Psoas muscle (tissue), 8 donors: ENCODE results near the gene HOXA6. TPM values are rescaled to one million over a fixed set of nuclear protein-coding genes. Genes with fewer than 3 reads are reported as not detected.
A peak's percentile ranks its signal among the peaks of the same experiment; 100 is the strongest.

Experiments
- ATAC-seq, 4 donors: fragments of 200-7000 bp; cut with Tn5 transposase; one replicate each; pipeline ENCODE4 v1.9.1; 2020; ENCODE audit warnings: moderate library complexity in 3 of 4, mild to moderate bottlenecking in 2 of 4
- DNase-seq, 2 donors: peaks; one replicate each; pipeline ENCODE4 v3.0.0-alpha.2; 2020
- H3K27ac ChIP-seq: fragments of 200-600 bp; one replicate; pipeline ENCODE4 v1.8.0; 2022
- H3K27me3 ChIP-seq, 3 donors: fragments of 200-600 bp in 1 of 3; one replicate each; pipeline versions ENCODE4 v1.6.1 to v1.8.0; 2013 to 2022; ENCODE audit warnings: low read length in 2 of 3, mild to moderate bottlenecking in 2 of 3, moderate library complexity in 1 of 3; ENCODE audit not compliant: insufficient read depth in 3 of 3
- H3K36me3 ChIP-seq, 2 donors: fragments of 200-600 bp in 1 of 2; one replicate each; pipeline versions ENCODE4 v1.6.1 to v1.8.0; 2013 to 2022; ENCODE audit warnings: low read depth in 1 of 2, mild to moderate bottlenecking in 1 of 2, moderate library complexity in 1 of 2; ENCODE audit not compliant: insufficient read depth in 1 of 2
- H3K4me1 ChIP-seq: fragments of 200-600 bp; one replicate; pipeline ENCODE4 v1.8.0; 2022
- H3K4me3 ChIP-seq: fragments of 200-600 bp; one replicate; pipeline ENCODE4 v1.8.0; 2022; ENCODE audit warnings: mild to moderate bottlenecking
- H3K9me3 ChIP-seq: fragments of 200-600 bp; one replicate; pipeline ENCODE4 v1.8.0; 2022
- CTCF ChIP-seq: fragments of 200-600 bp; IDR thresholded peaks from one replicate; pipeline ENCODE4 v1.8.0; 2022; ENCODE audit warnings: antibody characterized with exemption
- WGBS, 3 donors: extraction: QIAGEN DNeasy Blood & Tissue Kit; methylation state at CpG; one replicate each; pipeline versions ENCODE4 v1.1.6 to v1.1.7; 2013; 5-methylcytosine and 5-hydroxymethylcytosine counted together
- intact Hi-C, 2 donors: fragments of 100-400 bp; cut with DNase I; formaldehyde crosslinking; loops; one replicate each; pipeline versions ENCODE4 v1.11.0 to v1.14.2; 2022
- polyA plus RNA-seq, 3 donors: library from polyadenylated mRNA; stranded (reverse); fragments of 200-250 nt; gene quantifications; one replicate each; pipeline ENCODE4 v1.2.3, GENCODE V29; 2013
- total RNA-seq, 4 donors: library from RNA; stranded (reverse); fragmentation: NEBNext Ultra II Directional in 2 of 4; extraction: Animal tissue kit (Norgen Biotek cat#: 25700) in 2 of 4; gene quantifications; one replicate each; pipeline versions ENCODE4 v1.2.1 to v1.2.4, GENCODE V29; 2021 to 2023
- donor health status: healthy with polysubstance abuse.
- donor health status: DM: no; HTN: no; CAD: no; lungs with moderate emphysema.
- donor health status: Bipolar disorder and iron deficiency.
- donor health status: healthy.
- donor health status: DM: yes; HTN: yes; CAD: no.
- donor health status: DM: no; HTN: no; CAD: no.
- donor health status: DM: no; HTN: no; CAD: no.
- donor health status: DM: yes; HTN: yes; CAD: no.

The HOXA6 gene
- total and polyA plus RNA-seq, 7 donors: 0.64 to 3.7 (median 2.9) TPM

DNA sequence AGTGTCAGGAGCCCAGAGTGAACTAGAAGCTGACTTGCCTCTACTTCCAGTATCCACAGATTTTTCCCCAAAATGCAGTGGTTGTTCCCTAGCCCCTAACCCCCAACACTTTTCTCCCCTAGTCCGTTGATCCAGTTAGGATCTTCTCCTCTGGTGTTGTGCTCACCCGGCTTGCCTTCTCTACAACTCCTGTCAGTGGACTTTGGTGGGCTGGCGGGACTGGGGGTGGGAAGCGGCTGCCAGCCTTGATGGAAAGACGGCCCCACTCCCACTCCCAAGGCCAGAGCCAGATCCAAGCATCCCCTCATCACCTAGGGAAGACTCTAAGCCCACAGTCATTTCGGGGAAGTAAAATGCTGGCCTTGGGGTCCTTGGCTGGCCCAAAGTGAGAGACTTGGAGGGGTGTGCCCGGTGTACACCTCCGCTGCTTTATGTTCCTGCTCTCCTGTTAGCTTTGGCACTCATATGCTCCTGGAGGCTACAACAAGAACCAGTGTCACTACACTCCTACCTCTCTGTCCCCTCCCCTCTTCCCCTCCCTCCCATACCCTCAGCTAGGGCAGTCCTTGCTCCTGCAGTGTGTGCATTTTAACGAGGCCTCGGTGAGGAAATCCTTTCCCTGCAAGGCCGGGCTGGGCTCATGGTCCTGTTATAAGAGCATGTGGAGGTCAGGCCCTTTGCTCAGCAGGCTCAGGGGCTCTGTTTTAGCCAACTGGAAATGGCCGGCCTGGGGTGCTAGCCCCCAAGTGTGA is 27.5 kb upstream of the HOXA6 start:
- Histone ChIP-seq H3K27ac (peak overlapping the region; percentile 92), H3K36me3 (no peaks in the 10 kb centered on the region), H3K4me3 (peak overlapping the region; percentile 79), H3K27me3 (peaks cover 0 to 4% (median 0%) of the 10 kb centered on the region in 3 donors), H3K4me1 (peaks cover 23% of the 10 kb centered on the region), H3K9me3 (no peaks in the 10 kb centered on the region)
- peak in 1 of 2 donors; percentile 61 for DNase-seq
- no peak for TF ChIP-seq CTCF
- ATAC-seq: peak in 3 of 4 donors; percentile 19 to 28 (median 22)
- intact Hi-C loops: no loop called here
- 54 to 75% (median 70%) methylated on average over 12 of the region's 12 CpGs for WGBS, 3 donors

- no peaks in the 10 kb centered on the region for H3K9me3 ChIP-seq
- H3K4me3 ChIP-seq: peak within 1 kb of the TSS; percentile 79
- H3K36me3 ChIP-seq: no peaks in the 10 kb centered on the region
- intact Hi-C loops: loop anchor here in 1 of 2 donors (2.0 kb wide), 1 partner anchor 1317 kb away; no protein-coding TSS in a partner anchor
- ATAC-seq (peak in 3 of 4 donors; percentile 8 to 15 (median 14)), DNase-seq (peak in 1 of 2 donors; percentile 70)
- 7 to 12% (median 12%) methylated on average over 67 to 82 of the region's 82 CpGs for WGBS, 3 donors
- peak within 1 kb of the TSS; percentile 92 for H3K27ac ChIP-seq
- TF ChIP-seq CTCF: no peak
- H3K27me3 ChIP-seq: no peaks in the 10 kb centered on the region
- peaks cover 19% of the 10 kb centered on the region for H3K4me1 ChIP-seq
Measured at GRCh38 chr7:27173956-27174873, 26.6 kb upstream of the HOXA6 start, which contains the start of gene HOXA10. Gene HOXA10 (minus strand): TSS chr7:27174320. CDS start chr7:27174306, 14 bp downstream.

DNA sequence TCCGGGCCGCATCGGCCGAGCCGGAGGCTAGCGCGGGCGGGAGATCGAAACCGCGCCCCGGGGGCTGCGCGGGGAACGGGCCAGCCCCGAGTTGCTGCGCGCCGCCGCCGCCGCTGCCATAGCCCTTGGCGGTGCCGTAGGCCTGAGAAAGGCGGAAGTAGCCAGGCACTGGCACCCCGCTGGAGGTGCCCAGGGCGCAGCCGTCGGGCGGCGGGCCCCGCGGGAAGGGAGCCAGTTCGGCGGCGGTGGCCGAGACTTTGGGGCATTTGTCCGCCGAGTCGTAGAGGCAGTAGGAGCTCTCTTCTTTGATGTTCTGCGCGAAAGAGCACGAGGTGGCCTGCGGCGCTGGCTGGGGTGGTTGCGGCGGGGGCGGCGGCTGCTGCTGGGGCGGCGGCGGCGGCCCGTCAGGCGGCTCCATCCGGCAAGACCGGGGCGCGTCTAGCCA is 26.0 kb upstream of the HOXA6 start:
- H3K36me3 ChIP-seq: no peaks in the 10 kb centered on the region
- intact Hi-C loops: loop anchor here in 1 of 2 donors (2.0 kb wide), 1 partner anchor 1317 kb away; no protein-coding TSS in a partner anchor
- H3K27ac ChIP-seq: peak overlapping the region; percentile 92
- WGBS, 3 donors: 0 to 1% (median 0%) methylated on average over 40 to 59 of the region's 59 CpGs
- peak overlapping the region; percentile 79 for H3K4me3 ChIP-seq
- H3K9me3 ChIP-seq: no peaks in the 10 kb centered on the region
- DNase-seq: peak in 1 of 2 donors; percentile 81
- peaks cover 19% of the 10 kb centered on the region for H3K4me1 ChIP-seq
- ATAC-seq: peak; percentile 18 to 54 (median 44)
- no peak for TF ChIP-seq CTCF
- no peaks in the 10 kb centered on the region for H3K27me3 ChIP-seq

DNA sequence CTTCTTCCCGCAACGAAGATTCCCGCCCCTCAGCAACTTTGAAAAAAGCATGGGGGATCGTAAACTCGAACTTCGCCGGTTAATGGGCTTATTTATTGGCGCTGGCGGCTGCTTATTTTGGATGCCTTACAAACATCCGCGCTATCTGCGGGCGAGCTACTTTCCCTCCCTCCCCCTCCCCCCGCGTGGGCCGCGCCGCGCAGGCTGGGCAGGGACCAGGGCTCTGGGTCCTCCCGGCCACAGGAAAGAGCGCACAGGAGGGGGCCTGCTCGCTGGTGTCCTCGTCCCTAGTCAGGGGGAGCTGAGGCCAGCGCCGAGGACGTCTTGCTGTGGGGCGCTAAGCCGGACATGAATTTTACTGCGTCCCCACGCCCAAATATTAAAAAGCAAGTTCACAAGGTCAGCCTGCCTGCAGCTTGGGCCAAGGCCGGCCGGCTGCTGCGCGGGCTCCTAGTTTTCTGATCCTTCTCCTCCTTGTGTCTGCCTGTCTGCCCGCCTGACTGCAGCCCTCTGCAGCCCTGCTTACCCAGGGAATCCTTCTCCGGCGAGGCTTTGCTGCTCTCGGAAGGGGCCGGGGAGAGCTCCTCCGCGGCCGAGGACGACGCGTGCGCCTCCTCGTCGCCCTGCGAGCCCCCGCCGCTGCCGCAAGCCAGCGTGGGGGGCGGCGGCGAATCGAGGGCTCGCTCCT is 25.4 kb upstream of the HOXA6 start:
- Histone ChIP-seq H3K27me3 (no peaks in the 10 kb centered on the region), H3K27ac (peak overlapping the region; percentile 92), H3K4me3 (peak overlapping the region; percentile 79), H3K9me3 (no peaks in the 10 kb centered on the region), H3K4me1 (peaks cover 17% of the 10 kb centered on the region), H3K36me3 (no peaks in the 10 kb centered on the region)
- 0 to 1% (median 1%) methylated on average over 53 to 58 of the region's 58 CpGs for WGBS, 3 donors
- ATAC-seq (peak; percentile 40 to 60 (median 51)), DNase-seq (peak in 1 of 2 donors; percentile 89)
- intact Hi-C loops: loop anchor here in 1 of 2 donors (2.0 kb wide), 1 partner anchor 1316 kb away; no protein-coding TSS in a partner anchor
- TF ChIP-seq CTCF: no peak
